AG04449 (cell line): ENCODE results near the gene DNM3.

Experiments
- CTCF ChIA-PET: fragments of 350-600 bp; formaldehyde crosslinking; extraction: SDS; loops from one replicate; lab custom pipeline; 2021; ENCODE audit warnings: antibody characterized with exemption; lab: Yijun Ruan, JAX
- POLR2A ChIA-PET: fragments of 400-600, 350-600 bp; formaldehyde crosslinking; extraction: SDS; loops from one replicate; lab custom pipeline; 2020; ENCODE audit warnings: antibody characterized with exemption, inconsistent platforms; lab: Yijun Ruan, JAX
- DNase-seq: peaks from one replicate; pipeline ENCODE4 v3.0.0-alpha.2; 2010; ENCODE audit warnings: low read depth, low spot score
- H3K4me3 ChIP-seq: 2 replicates; pipeline ENCODE4 v1.5.1; 2011; ENCODE audit warnings: low read depth, mild to moderate bottlenecking, control low read depth, low read length
- TF ChIP-seq, protein P1 (sequence below): IDR thresholded peaks from one replicate; pipeline ENCODE4 v1.5.1; 2011; ENCODE audit warnings: mild to moderate bottlenecking, moderate library complexity, low read length, control low read depth, inconsistent platforms; ENCODE audit not compliant: insufficient read depth; ENCODE audit errors: missing control alignments

DNM3 gene

DNA sequence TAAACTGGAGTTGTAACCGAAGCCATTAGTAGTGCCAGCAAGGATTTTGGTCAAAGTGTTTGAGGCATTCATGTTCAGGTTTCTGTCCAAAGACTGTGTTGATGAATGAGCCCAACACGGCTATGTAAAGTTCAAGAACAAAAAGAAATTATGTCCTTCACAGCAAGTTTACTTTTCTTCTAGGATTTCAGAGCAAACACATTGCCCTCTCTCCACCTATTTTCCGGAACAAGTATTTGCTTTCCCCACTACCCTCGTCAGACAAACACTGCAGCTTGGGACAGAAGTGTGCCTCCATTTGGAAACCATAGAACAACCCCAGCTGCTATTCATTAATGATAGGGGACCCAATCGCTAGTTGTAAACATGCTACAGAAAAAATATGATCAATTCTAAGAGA, 427.8 kb downstream of the DNM3 start:
- DNase-seq = no peak
- TF ChIP-seq, protein P1, sequence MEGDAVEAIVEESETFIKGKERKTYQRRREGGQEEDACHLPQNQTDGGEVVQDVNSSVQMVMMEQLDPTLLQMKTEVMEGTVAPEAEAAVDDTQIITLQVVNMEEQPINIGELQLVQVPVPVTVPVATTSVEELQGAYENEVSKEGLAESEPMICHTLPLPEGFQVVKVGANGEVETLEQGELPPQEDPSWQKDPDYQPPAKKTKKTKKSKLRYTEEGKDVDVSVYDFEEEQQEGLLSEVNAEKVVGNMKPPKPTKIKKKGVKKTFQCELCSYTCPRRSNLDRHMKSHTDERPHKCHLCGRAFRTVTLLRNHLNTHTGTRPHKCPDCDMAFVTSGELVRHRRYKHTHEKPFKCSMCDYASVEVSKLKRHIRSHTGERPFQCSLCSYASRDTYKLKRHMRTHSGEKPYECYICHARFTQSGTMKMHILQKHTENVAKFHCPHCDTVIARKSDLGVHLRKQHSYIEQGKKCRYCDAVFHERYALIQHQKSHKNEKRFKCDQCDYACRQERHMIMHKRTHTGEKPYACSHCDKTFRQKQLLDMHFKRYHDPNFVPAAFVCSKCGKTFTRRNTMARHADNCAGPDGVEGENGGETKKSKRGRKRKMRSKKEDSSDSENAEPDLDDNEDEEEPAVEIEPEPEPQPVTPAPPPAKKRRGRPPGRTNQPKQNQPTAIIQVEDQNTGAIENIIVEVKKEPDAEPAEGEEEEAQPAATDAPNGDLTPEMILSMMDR = no peak
- ChIA-PET POLR2A (interaction anchor here (0.7 to 1.5 kb wide), 3 partner anchors 9 to 126 kb away, joined by 3 to 5 read pairs (median 3); no protein-coding TSS in a partner anchor), CTCF (interaction anchor here (1.1 to 1.7 kb wide), 3 partner anchors 161 to 267 kb away, joined by 3 to 4 read pairs (median 3); no protein-coding TSS in a partner anchor)
- H3K4me3 ChIP-seq = no peak overlapping the region

DNA sequence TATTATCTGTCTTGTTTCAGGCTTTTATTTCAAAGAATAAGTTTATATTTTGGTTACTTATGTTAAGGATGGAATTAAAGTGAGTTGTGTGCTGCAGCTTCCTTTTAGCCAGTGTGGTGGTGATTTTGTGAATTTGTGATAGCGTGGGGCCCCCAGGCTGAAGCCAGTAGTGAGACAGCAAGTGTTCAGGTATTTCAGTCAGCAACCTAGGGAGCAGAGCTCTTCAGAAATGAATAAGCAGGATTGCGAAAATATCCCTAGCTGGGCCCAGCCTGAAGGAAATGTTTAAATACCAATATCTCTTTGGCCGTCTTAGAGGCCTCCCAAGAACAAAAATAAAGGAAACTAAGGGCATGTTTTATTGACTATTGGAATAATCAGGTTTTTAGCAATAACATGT, 428.3 kb downstream of the DNM3 start:
- TF ChIP-seq, protein P1 = no peak
- no peak overlapping the region for H3K4me3 ChIP-seq
- peak; percentile 28 for DNase-seq
- ChIA-PET POLR2A (interaction anchor here (0.7 to 1.5 kb wide), 4 partner anchors 9 to 127 kb away, joined by 3 to 5 read pairs (median 3); no protein-coding TSS in a partner anchor), CTCF (interaction anchor here (1.1 to 1.7 kb wide), 3 partner anchors 160 to 267 kb away, joined by 3 to 4 read pairs (median 3); no protein-coding TSS in a partner anchor)

DNA sequence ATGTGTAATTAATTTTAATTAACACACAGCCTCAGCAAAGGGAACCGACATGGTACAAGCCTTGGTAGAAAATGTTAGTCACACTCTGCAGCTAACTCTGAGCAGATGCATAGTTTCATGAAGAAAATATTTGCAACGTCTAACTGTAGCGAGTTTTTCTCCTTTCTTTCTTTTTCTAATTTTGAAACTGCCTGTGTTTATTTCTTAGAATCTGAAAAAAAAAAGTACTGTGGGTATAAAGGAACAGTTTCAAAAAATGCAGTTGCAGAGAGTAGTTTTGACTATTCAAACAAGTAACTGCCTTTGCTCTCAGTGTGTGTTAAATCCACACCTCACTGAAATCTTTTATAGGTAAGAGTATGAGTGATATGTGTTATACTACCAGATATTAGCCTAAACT, 429.3 kb downstream of the DNM3 start:
- no peak overlapping the region for H3K4me3 ChIP-seq
- no peak for DNase-seq
- POLR2A ChIA-PET = interaction anchor here (0.7 to 1.0 kb wide), 2 partner anchors 126 to 1599 kb away, joined by 3 read pairs; no protein-coding TSS in a partner anchor
- CTCF ChIA-PET = interaction anchor here (1.7 kb wide), 1 partner anchor 268 kb away, joined by 4 read pairs; no protein-coding TSS in a partner anchor
- TF ChIP-seq, protein P1 = no peak

DNA sequence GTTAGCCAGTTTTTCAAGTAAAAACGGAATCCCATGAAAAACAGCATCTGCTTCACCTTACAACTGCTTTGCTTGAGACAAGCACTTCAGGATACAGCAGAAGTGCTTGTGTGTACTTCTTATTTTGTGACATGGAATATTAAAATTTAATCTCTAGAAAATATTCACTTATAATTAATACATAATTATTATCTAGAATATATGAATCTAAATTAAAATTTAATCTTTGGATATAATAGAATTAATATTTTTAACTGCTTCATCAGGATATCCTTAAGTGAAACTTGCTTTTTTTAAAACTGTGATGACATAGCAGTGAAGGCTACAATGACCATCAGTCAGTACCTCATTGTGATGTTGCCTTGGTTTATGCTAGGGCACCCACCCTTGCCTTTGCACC, 430.8 kb downstream of the DNM3 start:
- ChIA-PET CTCF (no interaction called here), POLR2A (no interaction called here)
- TF ChIP-seq, protein P1 = no peak

DNA sequence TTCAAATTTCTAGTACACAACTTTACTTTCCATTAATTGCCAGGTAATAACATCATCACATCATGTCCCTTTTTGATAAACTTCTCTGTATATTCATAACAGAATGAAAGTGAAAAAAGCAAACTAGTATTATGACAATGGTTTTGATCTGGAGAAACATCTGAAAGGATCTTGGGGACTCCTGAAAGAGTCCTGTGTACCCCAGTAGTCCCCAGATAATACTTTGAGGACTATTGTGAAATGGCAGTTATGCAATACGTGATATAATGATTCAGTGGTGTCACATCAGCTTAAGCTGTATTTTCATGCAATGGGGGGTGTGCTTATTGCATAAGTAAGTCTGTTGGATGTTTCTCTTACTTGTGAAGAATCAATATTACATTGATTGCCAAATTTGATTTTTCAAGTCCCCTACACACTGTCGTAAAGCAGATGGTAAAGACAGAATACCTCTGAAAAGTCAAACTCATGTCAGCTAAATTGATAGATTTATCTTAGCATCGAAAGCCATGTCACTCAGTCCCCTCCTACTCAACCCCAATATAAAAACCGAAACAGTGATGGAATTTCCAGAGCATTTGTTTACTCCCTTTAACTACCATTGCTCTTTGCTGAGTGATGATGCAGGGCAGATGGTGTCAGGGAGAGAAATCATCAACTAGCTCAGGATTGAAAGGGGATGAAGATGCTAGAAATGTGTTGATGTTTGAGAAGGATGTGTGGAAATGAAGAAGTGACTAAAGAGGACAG, 432.5 kb downstream of the DNM3 start:
- DNase-seq = no peak
- H3K4me3 ChIP-seq = no peak overlapping the region
- ChIA-PET CTCF (no interaction called here), POLR2A (no interaction called here)
- TF ChIP-seq, protein P1 = no peak

More for the DNA sequence above, 430.8 kb downstream of the DNM3 start:
- DNase-seq = no peak
- no peak overlapping the region for H3K4me3 ChIP-seq

DNA sequence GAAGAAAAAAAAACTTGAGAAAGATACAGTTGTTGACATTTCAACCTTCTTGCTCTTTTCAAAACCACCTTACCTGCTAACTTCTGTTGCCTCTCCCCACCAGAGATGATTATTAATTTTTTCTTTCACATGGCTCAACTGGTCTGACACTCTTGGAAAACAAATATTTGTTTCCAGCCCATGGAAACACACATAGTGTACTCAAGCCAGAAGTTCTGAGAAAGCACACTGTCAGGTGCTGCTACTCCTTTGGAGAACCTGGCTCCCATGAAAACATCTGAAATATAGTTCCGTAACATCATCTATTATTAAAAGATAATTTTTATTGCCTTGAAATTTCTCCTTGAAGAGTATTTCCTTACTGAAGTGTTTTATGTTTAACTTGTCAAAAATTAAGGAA, 434.2 kb downstream of the DNM3 start:
- CTCF ChIA-PET = no interaction called here
- DNase-seq = no peak
- TF ChIP-seq, protein P1 = no peak
- POLR2A ChIA-PET = no interaction called here
- H3K4me3 ChIP-seq = no peak overlapping the region
